Calu3 (cell line): ENCODE data around the gene FTO. TPM values are rescaled to one million over a fixed set of nuclear protein-coding genes. Genes with fewer than 3 reads are reported as not detected.

Source experiments
- Bru-seq: library from RNA; stranded (reverse); fragments of 400-500 nt; gene quantifications from one replicate; lab custom pipeline; 2021; lab: Mats Ljungman, UMichigan
- BruChase-seq, 2 experiments: library from RNA; stranded (reverse); fragments of 400-500 nt; gene quantifications; one replicate each; lab custom pipeline; 2021; lab: Mats Ljungman, UMichigan
- BruUV-seq: library from RNA; stranded (reverse); fragments of 400-500 nt; replicated peaks from 2 replicates; lab custom pipeline; 2021; lab: Mats Ljungman, UMichigan
- CTCF ChIA-PET: fragments of 300-600 bp; sonication (Branson Sonifier 250); formaldehyde crosslinking; loops from one replicate; lab custom pipeline; 2022; ENCODE audit warnings: antibody characterized with exemption; lab: Charles Lee
- DNase-seq: peaks from one replicate; pipeline ENCODE4 v3.0.0; 2022
- H3K27ac Mint-ChIP-seq: one replicate; pipeline ENCODE4 v1.8.0; 2022; ENCODE audit warnings: mixed read lengths; ENCODE audit not compliant: unreplicated experiment
- H3K27me3 Mint-ChIP-seq: one replicate; pipeline ENCODE4 v1.8.0; 2022; ENCODE audit warnings: mixed read lengths; ENCODE audit not compliant: unreplicated experiment
- H3K36me3 Mint-ChIP-seq: one replicate; pipeline ENCODE4 v1.8.0; 2022; ENCODE audit warnings: mild to moderate bottlenecking, moderate library complexity, mixed read lengths; ENCODE audit not compliant: insufficient read depth, unreplicated experiment
- H3K4me1 Mint-ChIP-seq: one replicate; pipeline ENCODE4 v1.8.0; 2022; ENCODE audit warnings: mild to moderate bottlenecking, low read depth, mixed read lengths; ENCODE audit not compliant: unreplicated experiment
- H3K4me3 Mint-ChIP-seq: one replicate; pipeline ENCODE4 v1.8.0; 2022; ENCODE audit warnings: mild to moderate bottlenecking, low read depth, moderate library complexity, mixed read lengths; ENCODE audit not compliant: unreplicated experiment
- H3K9me3 Mint-ChIP-seq: one replicate; pipeline ENCODE4 v1.8.0; 2022; ENCODE audit warnings: low read depth, mixed read lengths; ENCODE audit not compliant: unreplicated experiment
- intact Hi-C: fragments of 100-400 bp; cut with micrococcal nuclease; formaldehyde crosslinking; loops from one replicate; pipeline ENCODE4 v1.10.0; 2022; ENCODE audit not compliant: unreplicated experiment
- long read RNA-seq: library from polyadenylated mRNA; stranded (forward); transcript quantifications from one replicate; pipeline ENCODE4 v2.0.0, GENCODE V29; 2022
- total RNA-seq: library from RNA; stranded (reverse); gene quantifications from 2 replicates; pipeline ENCODE4 v1.2.3, GENCODE V29; 2022
- TF ChIP-seq, protein P1 (sequence below): fragments of 200-600 bp; IDR thresholded peaks from one replicate; pipeline ENCODE4 v1.8.0; 2022; ENCODE audit warnings: antibody characterized with exemption; ENCODE audit not compliant: unreplicated experiment

The FTO gene
- 67.2 and 68.9 TPM in 2 replicates for total RNA-seq
- percentile 76 among the genes with signal in this experiment for Bru-seq, nascent RNA
- percentile 68 among the genes with signal in this experiment for BruChase-seq, experiment 1, labeled RNA remaining after a 6-hour chase
- BruChase-seq, experiment 2, labeled RNA remaining after a 2-hour chase: percentile 66 among the genes with signal in this experiment
- long read RNA-seq, full-length matches to known transcripts: 8 of 18 reads
- long read RNA-seq, partial matches to known transcripts: 1 of 18 reads
- long read RNA-seq, other reads (novel, unspliced or antisense): 9 of 18 reads

DNA sequence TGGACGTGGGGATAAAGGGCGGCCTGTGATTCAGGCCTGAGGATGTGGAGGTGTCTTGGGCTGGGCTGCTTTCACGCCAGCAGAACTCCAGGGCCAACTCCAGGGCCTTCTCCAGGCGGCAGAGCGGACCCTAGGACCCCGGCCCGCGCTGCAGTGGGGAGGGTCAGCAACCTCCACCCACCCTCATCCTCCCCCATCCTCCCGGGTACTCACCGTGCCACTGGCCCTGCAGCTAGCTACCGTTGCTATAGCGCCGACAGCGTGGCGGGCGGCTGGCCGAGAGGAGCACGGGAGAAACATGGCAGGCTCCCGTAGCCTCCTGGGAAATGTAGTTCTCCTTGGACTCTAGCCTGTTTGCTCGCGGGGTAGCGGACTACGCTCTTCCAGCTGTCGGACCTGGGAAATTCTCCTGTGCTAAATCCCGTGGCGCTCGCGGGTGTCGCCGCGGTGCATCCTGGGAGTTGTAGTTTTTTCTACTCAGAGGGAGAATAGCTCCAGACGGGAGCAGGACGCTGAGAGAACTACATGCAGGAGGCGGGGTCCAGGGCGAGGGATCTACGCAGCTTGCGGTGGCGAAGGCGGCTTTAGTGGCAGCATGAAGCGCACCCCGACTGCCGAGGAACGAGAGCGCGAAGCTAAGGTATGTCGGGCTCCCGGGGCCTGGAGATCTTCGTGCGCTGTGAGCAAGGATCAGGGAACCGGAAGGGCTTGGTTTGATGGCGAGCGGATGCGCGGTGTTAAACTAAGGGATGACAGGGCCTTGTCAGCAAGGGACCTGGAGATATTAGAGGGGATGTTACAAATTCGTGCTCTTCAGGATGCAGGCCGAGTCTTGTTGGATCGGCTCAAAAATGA is at the start of gene FTO, which contains the start of gene RPGRIP1L:
Gene FTO, plus strand, starts transcription at position 567 of the 855 bp plus-strand sequence.
Gene RPGRIP1L, minus strand, starts transcription at position 270 of the 855 bp plus-strand sequence. CDS start 3,136 bp downstream, outside the sequence.
- CTCF ChIA-PET: interaction anchor here (0.6 to 1.8 kb wide), 6 partner anchors 11 to 154 kb away, joined by 3 to 12 read pairs (median 4); no protein-coding TSS in a partner anchor
- Mint-ChIP-seq H3K27me3 (no peaks in the 10 kb centered on the region), H3K4me1 (peaks cover 11% of the 10 kb centered on the region), H3K27ac (peak within 1 kb of the TSS; percentile 37), H3K4me3 (peak within 1 kb of the TSS; percentile 84), H3K36me3 (peaks cover 13% of the 10 kb centered on the region), H3K9me3 (no peaks in the 10 kb centered on the region)
- intact Hi-C loops: no loop called here
- TF ChIP-seq, protein P1, sequence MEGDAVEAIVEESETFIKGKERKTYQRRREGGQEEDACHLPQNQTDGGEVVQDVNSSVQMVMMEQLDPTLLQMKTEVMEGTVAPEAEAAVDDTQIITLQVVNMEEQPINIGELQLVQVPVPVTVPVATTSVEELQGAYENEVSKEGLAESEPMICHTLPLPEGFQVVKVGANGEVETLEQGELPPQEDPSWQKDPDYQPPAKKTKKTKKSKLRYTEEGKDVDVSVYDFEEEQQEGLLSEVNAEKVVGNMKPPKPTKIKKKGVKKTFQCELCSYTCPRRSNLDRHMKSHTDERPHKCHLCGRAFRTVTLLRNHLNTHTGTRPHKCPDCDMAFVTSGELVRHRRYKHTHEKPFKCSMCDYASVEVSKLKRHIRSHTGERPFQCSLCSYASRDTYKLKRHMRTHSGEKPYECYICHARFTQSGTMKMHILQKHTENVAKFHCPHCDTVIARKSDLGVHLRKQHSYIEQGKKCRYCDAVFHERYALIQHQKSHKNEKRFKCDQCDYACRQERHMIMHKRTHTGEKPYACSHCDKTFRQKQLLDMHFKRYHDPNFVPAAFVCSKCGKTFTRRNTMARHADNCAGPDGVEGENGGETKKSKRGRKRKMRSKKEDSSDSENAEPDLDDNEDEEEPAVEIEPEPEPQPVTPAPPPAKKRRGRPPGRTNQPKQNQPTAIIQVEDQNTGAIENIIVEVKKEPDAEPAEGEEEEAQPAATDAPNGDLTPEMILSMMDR: no peak
- DNase-seq: peak; percentile 99
- BruUV-seq: no TSS peak

DNA sequence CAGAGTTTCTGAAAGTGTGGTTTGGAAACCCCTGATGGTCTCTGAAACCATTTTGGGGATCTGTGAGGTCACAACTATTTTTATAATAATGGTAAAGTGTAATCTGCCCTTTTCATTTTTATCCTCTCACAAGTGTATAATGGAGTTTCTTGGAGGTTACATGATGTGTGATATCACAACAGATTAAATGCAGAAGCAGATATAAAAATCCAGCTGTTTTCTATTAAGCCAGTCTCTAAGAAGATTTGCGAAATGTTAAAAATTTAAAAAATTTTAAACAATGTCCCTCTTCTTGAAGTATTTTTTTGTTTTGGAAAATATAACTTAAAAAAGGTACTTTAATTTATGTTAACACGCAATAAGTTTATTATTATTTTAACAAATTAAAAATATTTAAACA is 49.0 kb upstream of the FTO start:
- Mint-ChIP-seq H3K27ac (no peak overlapping the region), H3K9me3 (no peaks in the 10 kb centered on the region), H3K4me1 (no peaks in the 10 kb centered on the region), H3K4me3 (no peak overlapping the region), H3K27me3 (no peaks in the 10 kb centered on the region), H3K36me3 (no peaks in the 10 kb centered on the region)
- TF ChIP-seq, protein P1: no peak
- BruUV-seq: no TSS peak
- intact Hi-C loops: no loop called here
- no peak for DNase-seq
- CTCF ChIA-PET: no interaction called here

DNA sequence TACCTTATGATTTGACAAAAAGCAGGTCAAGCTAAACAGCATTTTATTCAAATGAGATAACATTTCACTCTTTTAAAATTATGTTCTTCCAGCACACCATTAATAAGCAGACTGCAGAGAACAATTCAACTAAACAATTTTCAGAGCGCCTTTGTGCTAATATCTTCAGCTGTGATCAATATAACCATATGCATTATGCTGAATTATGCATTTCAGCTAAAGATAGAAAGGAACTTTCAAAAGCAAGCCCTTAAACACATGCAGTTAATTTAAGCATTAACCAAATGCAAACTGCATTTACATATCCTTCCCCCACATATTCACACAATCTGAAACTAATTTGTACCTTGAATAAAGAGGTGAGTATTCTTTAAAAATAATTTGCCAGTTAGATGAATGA is 41.9 kb upstream of the FTO start:
- no peak overlapping the region for H3K4me3 Mint-ChIP-seq
- H3K4me1 Mint-ChIP-seq: no peaks in the 10 kb centered on the region
- no peaks in the 10 kb centered on the region for H3K36me3 Mint-ChIP-seq
- TF ChIP-seq, protein P1: no peak
- CTCF ChIA-PET: no interaction called here
- no peaks in the 10 kb centered on the region for H3K9me3 Mint-ChIP-seq
- no TSS peak for BruUV-seq
- H3K27me3 Mint-ChIP-seq: no peaks in the 10 kb centered on the region
- intact Hi-C loops: no loop called here
- DNase-seq: no peak
- H3K27ac Mint-ChIP-seq: no peak overlapping the region

DNA sequence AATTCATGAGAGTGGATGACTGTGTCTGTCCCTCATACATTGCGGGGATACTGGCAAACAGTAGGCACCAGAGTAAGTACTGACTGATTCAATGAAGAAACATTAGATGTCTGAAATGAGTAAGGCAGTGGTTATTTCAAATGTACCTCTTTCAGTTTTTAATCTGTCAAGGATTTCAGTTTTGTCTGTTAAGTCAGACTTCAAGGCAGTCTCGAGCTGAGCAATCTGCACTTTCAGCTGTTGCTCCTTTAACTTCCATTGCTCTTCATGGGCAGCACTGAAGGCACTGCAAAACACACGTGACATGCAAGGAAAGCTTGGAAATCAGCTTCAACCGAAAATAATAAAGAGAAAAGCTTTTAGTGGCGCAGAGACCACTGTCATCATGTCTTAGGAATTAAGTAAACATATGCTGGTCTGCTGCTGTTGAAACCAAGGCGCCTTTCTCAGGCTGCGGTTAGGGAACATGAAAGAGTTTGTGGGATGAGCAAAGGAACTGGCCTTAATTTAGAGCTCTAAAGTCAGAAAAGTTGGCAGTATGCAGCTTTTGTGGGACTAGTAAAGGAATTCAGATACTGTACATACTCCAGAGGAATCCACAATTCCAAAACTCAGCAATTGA is 39.1 kb upstream of the FTO start:
- CTCF ChIA-PET: no interaction called here
- H3K4me3 Mint-ChIP-seq: no peak overlapping the region
- H3K27me3 Mint-ChIP-seq: no peaks in the 10 kb centered on the region
- no peaks in the 10 kb centered on the region for H3K9me3 Mint-ChIP-seq
- BruUV-seq: no TSS peak
- no peaks in the 10 kb centered on the region for H3K36me3 Mint-ChIP-seq
- TF ChIP-seq, protein P1: no peak
- H3K27ac Mint-ChIP-seq: no peak overlapping the region
- H3K4me1 Mint-ChIP-seq: no peaks in the 10 kb centered on the region
- DNase-seq: no peak
- intact Hi-C loops: no loop called here
